Measurements from ENCODE around the gene NFIB.

NFIB gene

GRCh38 chr9:14219850-14220249 lies 94.1 kb downstream of the NFIB start:
- Histone ChIP-seq H4K8ac (ENCODE audit: low read depth, low read length) (no peak overlapping the region), H3K79me1 (ENCODE audit: low read length) (no peaks in the 10 kb centered on the region), H3K18ac (ENCODE audit: low read length) (no peak overlapping the region), H4K5ac (ENCODE audit: low read length) (no peak overlapping the region), H3K36me3 (ENCODE audit: control insufficient read depth, insufficient read depth, low read length) (no peaks in the 10 kb centered on the region), H3K27me3 (ENCODE audit: insufficient read depth, low read length, poor library complexity) (no peaks in the 10 kb centered on the region), H3K56ac (ENCODE audit: low read length) (no peak overlapping the region), H3K23ac (ENCODE audit: low read length) (no peak overlapping the region), H3K79me2 (ENCODE audit: control insufficient read depth, insufficient read depth, low read length) (no peaks in the 10 kb centered on the region), H3K4ac (ENCODE audit: low read depth, low read length) (no peak overlapping the region), H2AK5ac (ENCODE audit: low read length) (no peak overlapping the region), H3K27ac (ENCODE audit: low read depth, low read length) (no peak overlapping the region), H3K4me2 (ENCODE audit: low read length) (no peak overlapping the region), H2BK15ac (replicated peaks; ENCODE audit: low read depth) (no peak overlapping the region), H2BK5ac (ENCODE audit: low read length) (no peak overlapping the region), H3K9ac (ENCODE audit: low read length) (no peak overlapping the region), H2BK120ac (ENCODE audit: low read depth, low read length) (no peak overlapping the region), H3K4me3 (ENCODE audit: low read length) (no peak overlapping the region), H3K4me1 (ENCODE audit: control insufficient read depth, low read depth, low read length) (peaks cover 9% of the 10 kb centered on the region)
- WGBS (ENCODE audit: extremely low coverage, insufficient coverage, low lambda C conversion rate) = no CpG with 5 or more reads among the region's 4 CpGs
- no peak for DNase-seq

GRCh38 chr9:14218253-14218652 lies 95.7 kb downstream of the NFIB start:
- no peak overlapping the region for H3K27ac ChIP-seq (ENCODE audit: low read depth, low read length)
- H2BK15ac ChIP-seq (replicated peaks; ENCODE audit: low read depth) = no peak overlapping the region
- WGBS (ENCODE audit: extremely low coverage, insufficient coverage, low lambda C conversion rate) = no CpG with 5 or more reads among the region's 1 CpG
- peak; percentile 47 for DNase-seq
- H4K5ac ChIP-seq (ENCODE audit: low read length) = no peak overlapping the region
- no peak overlapping the region for H2BK5ac ChIP-seq (ENCODE audit: low read length)
- H3K4me1 ChIP-seq (ENCODE audit: control insufficient read depth, low read depth, low read length) = peaks cover 9% of the 10 kb centered on the region
- no peak overlapping the region for H2AK5ac ChIP-seq (ENCODE audit: low read length)
- no peak overlapping the region for H3K4me3 ChIP-seq (ENCODE audit: low read length)
- no peaks in the 10 kb centered on the region for H3K27me3 ChIP-seq (ENCODE audit: insufficient read depth, low read length, poor library complexity)
- no peaks in the 10 kb centered on the region for H3K36me3 ChIP-seq (ENCODE audit: control insufficient read depth, insufficient read depth, low read length)
- H3K9ac ChIP-seq (ENCODE audit: low read length) = no peak overlapping the region
- no peak overlapping the region for H3K18ac ChIP-seq (ENCODE audit: low read length)
- no peak overlapping the region for H3K4ac ChIP-seq (ENCODE audit: low read depth, low read length)
- no peaks in the 10 kb centered on the region for H3K79me2 ChIP-seq (ENCODE audit: control insufficient read depth, insufficient read depth, low read length)
- H3K79me1 ChIP-seq (ENCODE audit: low read length) = no peaks in the 10 kb centered on the region
- no peak overlapping the region for H4K8ac ChIP-seq (ENCODE audit: low read depth, low read length)
- no peak overlapping the region for H3K4me2 ChIP-seq (ENCODE audit: low read length)
- no peak overlapping the region for H3K23ac ChIP-seq (ENCODE audit: low read length)
- no peak overlapping the region for H2BK120ac ChIP-seq (ENCODE audit: low read depth, low read length)
- no peak overlapping the region for H3K56ac ChIP-seq (ENCODE audit: low read length)

GRCh38 chr9:14216612-14217194 lies 97.2 kb downstream of the NFIB start:
- WGBS (ENCODE audit: extremely low coverage, insufficient coverage, low lambda C conversion rate) = no CpG with 5 or more reads among the region's 1 CpG

GRCh38 chr9:14215614-14216013 lies 98.3 kb downstream of the NFIB start:
- no peak for DNase-seq
- H4K5ac ChIP-seq (ENCODE audit: low read length) = no peak overlapping the region
- H3K56ac ChIP-seq (ENCODE audit: low read length) = no peak overlapping the region
- H2AK5ac ChIP-seq (ENCODE audit: low read length) = no peak overlapping the region
- WGBS (ENCODE audit: extremely low coverage, insufficient coverage, low lambda C conversion rate) = no CpG with 5 or more reads among the region's 1 CpG
- no peaks in the 10 kb centered on the region for H3K27me3 ChIP-seq (ENCODE audit: insufficient read depth, low read length, poor library complexity)
- no peak overlapping the region for H2BK15ac ChIP-seq (replicated peaks; ENCODE audit: low read depth)
- no peaks in the 10 kb centered on the region for H3K79me2 ChIP-seq (ENCODE audit: control insufficient read depth, insufficient read depth, low read length)
- H3K79me1 ChIP-seq (ENCODE audit: low read length) = no peaks in the 10 kb centered on the region
- H3K4me2 ChIP-seq (ENCODE audit: low read length) = no peak overlapping the region
- H3K9ac ChIP-seq (ENCODE audit: low read length) = no peak overlapping the region
- H3K4me1 ChIP-seq (ENCODE audit: control insufficient read depth, low read depth, low read length) = peaks cover 9% of the 10 kb centered on the region
- no peak overlapping the region for H3K18ac ChIP-seq (ENCODE audit: low read length)
- no peak overlapping the region for H2BK5ac ChIP-seq (ENCODE audit: low read length)
- no peaks in the 10 kb centered on the region for H3K36me3 ChIP-seq (ENCODE audit: control insufficient read depth, insufficient read depth, low read length)
- H4K8ac ChIP-seq (ENCODE audit: low read depth, low read length) = no peak overlapping the region
- H3K23ac ChIP-seq (ENCODE audit: low read length) = no peak overlapping the region
- no peak overlapping the region for H3K27ac ChIP-seq (ENCODE audit: low read depth, low read length)
- H3K4me3 ChIP-seq (ENCODE audit: low read length) = no peak overlapping the region
- H2BK120ac ChIP-seq (ENCODE audit: low read depth, low read length) = no peak overlapping the region
- no peak overlapping the region for H3K4ac ChIP-seq (ENCODE audit: low read depth, low read length)

More at GRCh38 chr9:14216612-14217194, 97.2 kb downstream of the NFIB start:
- Histone ChIP-seq H2AK5ac (ENCODE audit: low read length) (no peak overlapping the region), H3K79me2 (ENCODE audit: control insufficient read depth, insufficient read depth, low read length) (no peaks in the 10 kb centered on the region), H3K79me1 (ENCODE audit: low read length) (no peaks in the 10 kb centered on the region), H2BK5ac (ENCODE audit: low read length) (no peak overlapping the region), H3K4me1 (ENCODE audit: control insufficient read depth, low read depth, low read length) (peaks cover 9% of the 10 kb centered on the region), H4K5ac (ENCODE audit: low read length) (no peak overlapping the region), H3K9ac (ENCODE audit: low read length) (no peak overlapping the region), H3K4me2 (ENCODE audit: low read length) (no peak overlapping the region), H3K36me3 (ENCODE audit: control insufficient read depth, insufficient read depth, low read length) (no peaks in the 10 kb centered on the region), H3K56ac (ENCODE audit: low read length) (no peak overlapping the region), H3K27ac (ENCODE audit: low read depth, low read length) (no peak overlapping the region), H2BK15ac (replicated peaks; ENCODE audit: low read depth) (no peak overlapping the region), H4K8ac (ENCODE audit: low read depth, low read length) (no peak overlapping the region), H3K18ac (ENCODE audit: low read length) (no peak overlapping the region), H2BK120ac (ENCODE audit: low read depth, low read length) (no peak overlapping the region), H3K23ac (ENCODE audit: low read length) (no peak overlapping the region), H3K27me3 (ENCODE audit: insufficient read depth, low read length, poor library complexity) (no peaks in the 10 kb centered on the region), H3K4me3 (ENCODE audit: low read length) (no peak overlapping the region), H3K4ac (ENCODE audit: low read depth, low read length) (no peak overlapping the region)
- DNase-seq = no peak

GRCh38 chr9:14214693-14215092 lies 99.2 kb downstream of the NFIB start:
- Histone ChIP-seq H3K27ac (ENCODE audit: low read depth, low read length) (no peak overlapping the region), H3K79me1 (ENCODE audit: low read length) (no peaks in the 10 kb centered on the region), H3K79me2 (ENCODE audit: control insufficient read depth, insufficient read depth, low read length) (no peaks in the 10 kb centered on the region), H2BK15ac (replicated peaks; ENCODE audit: low read depth) (no peak overlapping the region), H3K4ac (ENCODE audit: low read depth, low read length) (no peak overlapping the region), H3K27me3 (ENCODE audit: insufficient read depth, low read length, poor library complexity) (no peaks in the 10 kb centered on the region), H3K36me3 (ENCODE audit: control insufficient read depth, insufficient read depth, low read length) (no peaks in the 10 kb centered on the region), H2AK5ac (ENCODE audit: low read length) (no peak overlapping the region), H3K4me1 (ENCODE audit: control insufficient read depth, low read depth, low read length) (peaks cover 9% of the 10 kb centered on the region), H3K4me2 (ENCODE audit: low read length) (no peak overlapping the region), H3K9ac (ENCODE audit: low read length) (no peak overlapping the region), H3K18ac (ENCODE audit: low read length) (no peak overlapping the region), H4K8ac (ENCODE audit: low read depth, low read length) (no peak overlapping the region), H2BK120ac (ENCODE audit: low read depth, low read length) (no peak overlapping the region), H3K4me3 (ENCODE audit: low read length) (no peak overlapping the region), H2BK5ac (ENCODE audit: low read length) (no peak overlapping the region), H3K56ac (ENCODE audit: low read length) (no peak overlapping the region), H3K23ac (ENCODE audit: low read length) (no peak overlapping the region), H4K5ac (ENCODE audit: low read length) (no peak overlapping the region)
- WGBS (ENCODE audit: extremely low coverage, insufficient coverage, low lambda C conversion rate) = no CpG with 5 or more reads among the region's 2 CpGs
- DNase-seq = no peak

- no peaks in the 10 kb centered on the region for H3K79me2 ChIP-seq (ENCODE audit: control insufficient read depth, insufficient read depth, low read length)
- no peak overlapping the region for H2BK5ac ChIP-seq (ENCODE audit: low read length)
- no peak overlapping the region for H3K23ac ChIP-seq (ENCODE audit: low read length)
- no peak overlapping the region for H3K4me3 ChIP-seq (ENCODE audit: low read length)
- no peak overlapping the region for H3K18ac ChIP-seq (ENCODE audit: low read length)
- no peak overlapping the region for H3K27ac ChIP-seq (ENCODE audit: low read depth, low read length)
- H3K79me1 ChIP-seq (ENCODE audit: low read length) = no peaks in the 10 kb centered on the region
- H3K9ac ChIP-seq (ENCODE audit: low read length) = no peak overlapping the region
- no peak overlapping the region for H3K4me2 ChIP-seq (ENCODE audit: low read length)
- H3K4me1 ChIP-seq (ENCODE audit: control insufficient read depth, low read depth, low read length) = peaks cover 9% of the 10 kb centered on the region
- no CpG with 5 or more reads among the region's 3 CpGs for WGBS (ENCODE audit: extremely low coverage, insufficient coverage, low lambda C conversion rate)
- H3K27me3 ChIP-seq (ENCODE audit: insufficient read depth, low read length, poor library complexity) = no peaks in the 10 kb centered on the region
- no peak overlapping the region for H2AK5ac ChIP-seq (ENCODE audit: low read length)
- H3K56ac ChIP-seq (ENCODE audit: low read length) = no peak overlapping the region
- no peak overlapping the region for H3K4ac ChIP-seq (ENCODE audit: low read depth, low read length)
- DNase-seq = no peak
- H2BK15ac ChIP-seq (replicated peaks; ENCODE audit: low read depth) = no peak overlapping the region
- H2BK120ac ChIP-seq (ENCODE audit: low read depth, low read length) = no peak overlapping the region
- no peaks in the 10 kb centered on the region for H3K36me3 ChIP-seq (ENCODE audit: control insufficient read depth, insufficient read depth, low read length)
- no peak overlapping the region for H4K5ac ChIP-seq (ENCODE audit: low read length)
- H4K8ac ChIP-seq (ENCODE audit: low read depth, low read length) = no peak overlapping the region
Measured at GRCh38 chr9:14214065-14214684, 99.8 kb downstream of the NFIB start.

Measured in mesendoderm (in vitro differentiated cells).